ENCODE data around the gene IL10.
A peak's percentile ranks its signal among the peaks of the same experiment; 100 is the strongest.

Gene IL10

DNA sequence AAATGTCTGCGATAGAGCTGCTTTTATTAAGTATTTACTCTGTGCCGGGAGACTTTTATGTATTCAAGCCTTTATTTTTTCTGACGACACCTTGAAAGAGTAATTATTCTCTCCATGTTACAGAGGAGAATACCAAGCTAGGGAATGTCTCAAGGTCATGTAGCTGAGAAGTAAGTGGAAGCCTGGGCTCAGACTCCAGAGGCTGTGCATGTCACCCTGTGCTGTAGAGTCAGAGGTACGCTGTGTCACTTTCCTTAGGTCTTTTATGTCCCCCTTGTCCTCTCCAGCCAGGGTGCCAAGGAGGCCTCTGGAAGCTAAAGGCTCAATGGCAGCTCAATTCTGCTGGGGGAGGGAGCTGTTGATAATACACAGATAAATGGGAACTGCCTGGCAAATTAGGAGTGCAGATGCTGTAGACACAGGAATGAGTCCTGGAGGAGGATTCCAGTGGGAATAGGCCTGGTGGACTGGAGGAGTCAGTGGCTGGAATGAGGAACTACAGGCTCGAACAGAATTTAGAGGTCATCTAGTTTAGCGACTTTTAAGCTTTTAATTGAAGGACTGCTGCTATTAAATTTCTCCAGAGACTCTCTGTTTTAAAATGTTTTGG, 11.0 kb downstream of the IL10 start:
- DNase-seq, result no peak

- no peak for DNase-seq
These were observed 11.7 kb downstream of the IL10 start for GRCh38 chr1:206760590-206760989.

- DNase-seq, result no peak
These were observed 14.6 kb downstream of the IL10 start for GRCh38 chr1:206757524-206758266.

- no peak for DNase-seq
These were observed 18.3 kb downstream of the IL10 start for GRCh38 chr1:206754011-206754410.

DNA sequence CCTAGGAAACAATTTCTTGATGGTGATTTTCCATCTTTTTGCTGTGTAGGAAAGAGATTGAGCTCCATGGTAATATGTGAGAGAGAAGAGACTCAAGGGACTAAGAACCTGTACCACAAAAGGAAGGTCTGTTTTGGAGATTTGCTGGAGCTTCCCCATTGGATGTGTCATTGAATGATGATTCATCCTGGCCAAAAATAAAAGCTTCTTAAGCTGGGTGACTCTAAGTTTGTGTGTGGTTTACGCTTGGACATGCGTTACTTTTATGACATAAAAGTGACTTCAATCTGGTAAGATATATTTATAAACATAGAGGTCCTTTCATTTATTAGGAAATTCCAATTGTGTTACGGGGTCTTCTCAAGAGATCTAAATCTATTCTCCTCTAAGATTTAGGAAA, 19.2 kb downstream of the IL10 start:
- no peak for DNase-seq

GRCh38 chr1:206752481-206752880, 19.8 kb downstream of the IL10 start:
- DNase-seq, result no peak

DNA sequence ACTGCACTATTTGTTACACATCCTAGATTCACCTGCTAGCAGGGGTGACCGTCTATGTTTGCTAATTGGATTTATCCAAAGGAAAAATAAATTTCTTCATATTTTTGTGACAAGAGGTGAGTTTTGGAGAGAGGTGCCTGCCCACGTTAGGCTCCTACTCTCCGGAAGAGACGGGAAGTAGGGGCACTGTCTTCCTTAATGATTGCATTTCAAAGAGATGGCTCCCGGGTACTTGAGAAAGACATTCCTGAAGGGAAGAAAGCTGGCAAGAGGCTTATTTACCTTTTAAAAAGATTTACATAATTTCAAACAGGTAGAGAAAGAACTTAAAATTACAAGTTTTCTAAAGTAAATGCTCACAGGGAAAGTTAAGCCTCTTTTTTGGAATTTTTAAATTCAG, 20.4 kb downstream of the IL10 start:
- no peak for DNase-seq

DNA sequence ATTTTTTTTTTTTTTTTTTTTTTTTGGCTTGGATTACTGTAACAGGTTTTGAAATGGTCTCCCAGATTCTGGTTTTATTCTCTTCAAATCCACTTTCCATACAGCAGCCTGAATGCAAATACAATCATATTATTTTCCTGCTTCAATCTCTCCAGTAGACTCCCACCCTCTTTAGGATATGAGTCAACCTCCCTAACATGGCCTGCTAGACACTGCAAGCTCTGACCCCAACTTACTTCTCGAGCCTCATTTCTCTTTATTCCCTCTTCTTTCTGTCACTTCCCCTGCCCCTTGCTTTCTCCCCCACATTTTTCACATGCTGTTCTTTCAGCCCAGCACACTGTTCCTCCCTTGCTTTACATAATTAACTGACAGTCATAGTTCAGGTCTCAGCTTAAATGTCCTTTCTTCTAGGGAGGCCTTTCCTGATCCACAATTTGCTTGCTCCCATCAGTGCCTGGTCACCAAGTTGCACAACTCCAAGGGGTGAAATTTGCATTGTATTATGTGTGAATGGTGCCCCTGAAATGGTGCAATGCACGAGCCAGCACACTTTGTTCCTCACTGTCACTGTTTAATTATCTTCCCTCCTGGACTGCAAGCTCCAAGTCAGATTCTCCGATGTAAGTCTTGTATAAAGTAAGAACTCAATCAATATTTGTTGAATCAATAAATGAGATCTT, 23.8 kb downstream of the IL10 start:
- peak; percentile 33 to 65 for DNase-seq

DNA sequence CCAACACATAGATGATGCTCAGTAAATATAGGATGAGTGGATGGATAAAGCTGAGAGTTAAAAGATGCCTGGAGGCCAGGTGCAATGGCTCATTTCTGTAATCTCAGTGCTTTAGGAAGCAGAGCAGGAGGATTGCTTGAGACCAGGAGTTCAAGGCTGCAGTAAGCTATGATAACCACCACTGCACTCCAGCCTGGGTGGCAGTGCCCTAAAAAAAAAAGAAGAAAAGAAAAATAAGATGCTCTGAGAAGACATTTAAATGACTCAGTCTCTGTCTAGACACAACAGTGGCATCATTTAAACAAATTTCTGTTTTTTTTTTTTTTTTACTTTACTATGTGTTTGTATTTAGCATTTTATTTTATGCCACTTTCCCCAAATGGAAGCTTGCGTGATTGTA, 27.0 kb downstream of the IL10 start:
- no peak for DNase-seq

- no peak for DNase-seq
These were observed 27.6 kb downstream of the IL10 start for GRCh38 chr1:206744683-206745082.

- no peak for DNase-seq
These were observed 29.4 kb downstream of the IL10 start for GRCh38 chr1:206742719-206743383.

- DNase-seq, result peak in 1 of 2 experiments; percentile 48
These were observed 31.1 kb downstream of the IL10 start for GRCh38 chr1:206741142-206741701.

- DNase-seq, result peak; percentile 95 to 98
These were observed 32.8 kb downstream of the IL10 start for GRCh38 chr1:206739411-206740076.

DNA sequence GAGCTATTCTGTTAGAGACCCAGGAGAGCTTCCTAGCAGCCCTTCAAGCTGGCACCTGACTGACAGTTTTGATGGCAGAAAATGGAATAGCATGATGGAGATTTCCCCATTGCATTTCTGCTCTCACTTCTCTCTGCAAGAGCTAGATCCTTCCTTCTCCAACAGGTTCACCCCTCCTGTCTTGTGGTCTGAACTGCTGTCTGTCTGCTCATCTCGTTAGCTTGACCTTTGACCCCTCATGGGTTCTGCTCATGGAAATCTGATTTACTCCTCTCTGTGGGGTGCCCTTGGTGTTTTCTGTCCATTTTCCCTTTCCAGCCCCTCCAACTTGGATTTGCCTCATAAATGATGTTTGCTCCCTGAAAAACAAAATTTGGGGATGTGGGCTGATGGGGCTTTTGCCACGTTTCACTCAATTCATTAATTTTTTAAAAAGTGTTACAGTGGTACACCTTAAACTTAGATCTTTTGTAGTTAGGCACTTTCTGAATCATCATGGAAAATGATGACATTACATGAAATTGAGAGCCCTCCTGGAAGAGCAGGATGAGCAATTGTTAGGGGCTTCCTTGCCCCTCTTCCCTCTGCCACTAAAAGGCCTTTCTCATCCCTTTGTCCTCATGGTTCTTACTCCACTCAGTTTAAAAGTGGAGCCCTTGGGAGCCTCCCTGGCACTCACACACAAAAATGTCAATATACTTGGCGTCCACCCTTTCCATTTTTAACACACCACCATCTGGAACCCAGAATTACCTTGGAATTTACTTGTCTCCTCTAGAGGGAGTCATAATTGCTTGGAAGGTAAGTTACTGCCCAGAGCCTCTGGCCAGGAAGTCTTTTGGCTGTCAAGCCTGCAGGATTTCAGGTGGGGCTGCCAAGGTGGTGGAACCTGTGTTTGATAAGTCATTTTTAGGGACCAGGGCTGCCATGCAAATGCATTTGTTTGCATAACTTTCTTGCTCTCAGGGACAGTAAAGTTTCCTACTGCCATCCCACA, 33.6 kb downstream of the IL10 start:
- DNase-seq, result no peak

DNA sequence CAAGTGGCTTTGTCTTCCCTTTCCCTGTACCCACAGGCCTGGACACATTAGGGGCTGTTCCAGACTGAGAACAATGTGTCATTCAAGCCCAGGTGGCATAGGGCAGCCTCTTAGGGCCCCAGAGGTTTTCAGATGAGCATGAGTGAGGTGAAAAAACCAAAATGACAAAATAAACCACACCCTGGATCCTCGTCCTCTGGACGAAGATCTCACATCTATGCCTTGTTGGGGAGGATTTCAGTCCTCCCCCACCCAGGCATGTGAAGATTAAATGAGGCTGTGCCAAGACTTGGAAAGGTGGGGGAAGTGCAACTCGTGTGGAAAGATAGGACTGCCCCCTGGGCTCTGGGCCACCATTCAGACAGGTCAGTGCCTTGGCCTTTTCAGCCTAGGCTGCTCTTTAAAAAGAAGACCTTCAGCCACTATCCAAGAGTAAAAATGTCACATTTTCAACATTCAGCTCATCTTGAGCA, 34.5 kb downstream of the IL10 start:
- peak in 1 of 2 experiments; percentile 8 for DNase-seq

- DNase-seq, result no peak
These were observed 35.2 kb downstream of the IL10 start for GRCh38 chr1:206736878-206737728.

GRCh38 chr1:206735553-206736031, 36.7 kb downstream of the IL10 start:
- DNase-seq, result no peak

DNA sequence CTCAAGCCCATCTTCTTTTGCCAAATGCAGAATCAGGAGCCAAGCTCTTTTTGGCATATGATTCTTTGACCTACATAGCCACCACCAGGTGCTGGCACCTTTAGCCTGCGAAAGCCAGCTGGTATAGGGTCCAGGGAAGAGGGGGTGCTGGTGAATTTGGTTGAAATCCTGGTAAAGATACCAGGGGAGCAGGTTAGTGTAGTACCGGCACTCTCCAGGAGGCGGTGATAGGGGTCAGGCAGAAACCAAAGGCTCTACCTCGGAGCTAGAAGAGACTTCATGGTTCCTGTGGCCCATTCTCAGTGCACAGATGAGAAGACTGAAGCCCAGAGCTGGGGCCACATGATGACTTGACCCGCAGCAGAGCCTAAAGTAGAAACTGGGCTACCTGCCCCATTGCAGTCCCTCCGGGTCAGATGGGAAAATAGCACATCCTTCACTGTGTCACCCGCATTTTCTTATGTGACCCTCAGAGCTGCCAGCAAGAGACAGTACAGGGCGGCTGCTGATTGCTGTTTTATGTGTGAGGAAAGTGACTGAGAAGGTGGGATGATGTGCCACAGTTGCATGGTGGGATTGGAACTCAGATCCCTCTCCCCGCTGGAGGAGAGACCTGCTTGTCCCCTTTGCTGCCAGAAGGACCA, 37.7 kb downstream of the IL10 start:
- DNase-seq, result peak; percentile 7 to 52

DNA sequence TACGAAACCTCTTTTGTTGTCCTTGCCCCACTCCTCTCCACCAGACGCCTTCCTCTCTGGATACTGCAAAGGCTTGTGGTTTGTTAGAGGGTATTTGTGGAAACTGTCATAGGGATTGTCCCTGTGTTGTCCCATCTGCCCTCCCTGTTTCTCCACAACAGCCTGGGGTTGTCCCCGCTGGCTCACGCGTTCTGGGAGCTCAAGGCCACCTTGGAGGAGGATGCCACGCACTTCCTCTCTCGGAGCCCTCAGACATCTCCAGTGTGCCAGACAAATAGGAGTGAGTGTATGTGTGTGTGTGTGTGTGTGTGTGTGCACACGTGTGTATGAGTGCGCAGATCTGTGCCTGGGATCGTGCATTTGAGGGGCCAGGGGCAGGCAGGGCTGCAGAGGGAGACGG, 39.3 kb downstream of the IL10 start:
- no peak for DNase-seq

DNA sequence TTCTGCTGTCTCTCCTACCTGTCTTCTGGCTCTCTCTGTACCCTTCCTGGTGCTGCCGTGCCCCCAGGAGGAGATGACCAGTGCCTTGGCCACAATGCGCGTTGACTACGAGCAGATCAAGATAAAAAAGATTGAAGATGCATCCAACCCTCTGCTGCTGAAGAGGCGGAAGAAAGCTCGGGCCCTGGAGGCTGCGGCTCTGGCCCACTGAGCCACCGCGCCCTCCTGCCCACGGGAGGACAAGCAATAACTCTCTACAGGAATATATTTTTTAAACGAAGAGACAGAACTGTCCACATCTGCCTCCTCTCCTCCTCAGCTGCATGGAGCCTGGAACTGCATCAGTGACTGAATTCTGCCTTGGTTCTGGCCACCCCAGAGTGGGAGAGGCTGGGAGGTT, 39.8 kb downstream of the IL10 start:
- no peak for DNase-seq
